ENCODE data around the gene CTBP1. TPM values are rescaled to one million over a fixed set of nuclear protein-coding genes. Genes with fewer than 3 reads are reported as not detected.

Gene CTBP1
- total RNA-seq, 1 donor from 2014 or later: 213 TPM

DNA sequence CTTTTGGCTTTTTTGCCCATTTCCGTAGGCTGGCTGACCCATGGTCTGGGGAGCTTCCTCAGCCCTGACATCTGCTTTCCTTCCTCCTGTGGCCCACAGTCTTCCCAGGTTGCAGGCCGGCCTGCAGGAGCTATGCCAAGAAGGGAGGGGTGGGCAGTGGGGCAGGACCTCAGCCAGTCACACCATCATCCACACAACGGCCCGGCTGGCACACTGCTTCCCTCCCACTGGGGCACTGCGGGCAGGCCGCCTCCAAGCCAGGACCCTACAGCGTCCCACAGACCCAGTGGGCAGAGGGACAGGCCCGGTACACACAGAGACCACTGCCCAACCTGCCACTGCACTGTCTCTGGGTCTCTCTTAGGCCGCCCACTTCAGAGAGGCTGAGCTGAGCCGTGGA, 38.0 kb downstream of the CTBP1 start:
- no peak for DNase-seq (ENCODE audit: low spot score)

- DNase-seq (ENCODE audit: low spot score): no peak
These were observed 38.6 kb downstream of the CTBP1 start for GRCh38 chr4:1210241-1210841.

DNA sequence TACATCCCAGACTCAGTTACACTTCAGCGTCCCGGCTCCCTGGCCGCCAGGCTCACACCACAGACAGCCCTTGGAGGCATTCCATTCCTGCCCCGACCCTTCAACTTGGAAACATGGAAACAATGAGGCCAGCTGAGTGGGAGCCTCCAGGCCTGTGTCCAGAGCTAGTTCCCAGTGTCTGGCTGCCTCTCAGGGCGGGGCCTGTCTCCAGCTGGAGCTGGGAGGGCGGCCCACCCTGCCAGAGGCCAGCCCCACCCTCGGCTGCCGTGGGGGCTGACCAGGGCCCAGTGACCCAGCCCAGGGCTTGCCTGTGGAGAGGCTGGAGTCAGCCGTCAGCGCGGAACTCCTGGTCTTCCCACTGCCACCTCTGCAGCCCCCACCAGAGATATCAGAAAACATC, 39.1 kb downstream of the CTBP1 start:
- peak; percentile 57 for DNase-seq (ENCODE audit: low spot score)

DNA sequence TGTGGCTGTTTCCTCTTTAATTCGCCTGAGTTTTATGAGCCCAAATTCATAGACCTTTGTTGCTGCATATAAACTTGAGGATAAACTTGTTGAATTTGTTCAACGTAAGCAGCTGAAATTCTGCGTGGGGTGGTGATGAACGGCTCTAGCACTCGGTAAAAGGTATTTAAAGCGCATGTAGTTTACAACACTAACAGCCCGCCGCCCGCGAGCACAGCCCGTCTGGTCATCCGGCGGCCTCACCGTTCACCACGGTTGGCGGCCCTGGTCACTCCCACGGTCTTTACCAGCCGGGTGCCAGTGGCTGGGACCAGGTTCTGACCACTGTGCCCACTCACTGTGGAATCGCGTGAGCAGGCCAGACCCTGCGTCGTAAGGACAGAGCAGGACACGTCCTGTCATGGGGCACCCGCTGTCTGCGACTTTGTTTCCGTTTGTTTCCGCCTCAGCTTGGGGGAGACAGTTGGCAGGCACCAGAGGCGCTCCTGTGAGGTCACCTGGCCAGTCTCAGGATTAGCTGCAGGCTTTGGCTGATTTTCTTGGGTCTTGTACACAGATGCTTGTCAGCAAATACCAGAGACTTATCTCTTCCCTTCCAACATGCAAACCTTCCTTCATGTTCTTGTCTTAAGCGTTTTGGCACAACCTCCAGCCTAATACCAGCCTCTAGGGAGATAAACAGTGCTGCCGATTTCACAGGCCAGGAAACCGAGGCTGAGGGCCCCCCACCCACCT, 39.8 kb downstream of the CTBP1 start:
- no peak for DNase-seq (ENCODE audit: low spot score)

GRCh38 chr4:1208266-1208961, 40.5 kb downstream of the CTBP1 start:
- no peak for DNase-seq (ENCODE audit: low spot score)

DNA sequence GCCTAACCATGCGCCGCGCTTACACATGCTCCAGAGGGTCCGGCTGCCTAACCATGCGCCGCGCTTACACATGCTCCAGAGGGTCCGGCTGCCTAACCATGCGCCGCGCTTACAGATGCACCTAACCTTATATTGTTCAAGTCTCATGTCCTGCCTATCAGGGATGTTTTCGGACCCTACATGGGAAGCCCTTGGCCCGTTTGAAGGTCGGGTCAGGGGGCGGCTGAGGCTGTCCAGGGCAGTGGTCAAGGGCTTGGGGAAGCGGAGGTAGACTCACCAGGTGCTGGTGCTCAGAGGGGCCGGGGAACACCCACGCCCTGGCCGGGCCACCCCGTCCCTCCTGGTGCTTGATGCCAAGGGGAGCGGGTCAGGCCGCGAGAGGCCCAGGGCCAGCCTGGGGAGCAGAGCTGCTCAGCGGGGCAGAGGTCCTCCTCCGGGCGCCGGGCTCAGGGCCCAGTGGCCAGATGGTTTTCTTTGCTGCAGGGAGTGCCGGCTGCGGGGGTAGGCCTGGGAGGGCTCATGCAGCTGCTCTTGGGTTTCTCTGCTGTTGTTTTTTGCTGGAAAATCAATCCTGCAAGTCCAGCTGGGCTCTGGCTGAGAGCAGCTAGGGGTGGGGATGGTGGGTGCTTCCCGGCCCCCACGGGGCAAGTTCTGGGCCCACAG, 41.2 kb downstream of the CTBP1 start:
- peak; percentile 65 for DNase-seq (ENCODE audit: low spot score)

DNA sequence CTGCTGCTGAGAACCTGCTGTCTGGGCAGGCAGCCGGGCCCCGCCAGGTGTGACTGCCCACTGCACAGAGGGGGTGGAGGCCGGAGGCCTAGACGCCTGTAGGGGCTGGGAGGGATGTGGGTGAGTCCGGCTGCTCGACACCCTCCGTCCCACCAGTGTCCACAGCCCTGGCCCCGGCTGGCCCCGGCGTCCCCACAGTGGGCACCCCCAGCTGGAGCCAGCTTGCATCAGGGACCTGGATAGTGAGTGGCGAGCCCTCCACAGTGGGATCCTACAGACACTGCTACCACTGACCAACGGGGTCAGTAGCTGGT, 41.8 kb downstream of the CTBP1 start:
- DNase-seq (ENCODE audit: low spot score): no peak

- no peak for DNase-seq (ENCODE audit: low spot score)
These were observed 42.4 kb downstream of the CTBP1 start for GRCh38 chr4:1206299-1207156.

- no peak for DNase-seq (ENCODE audit: low spot score)
These were observed 43.2 kb downstream of the CTBP1 start for GRCh38 chr4:1205586-1206298.

- DNase-seq (ENCODE audit: low spot score): no peak
These were observed 43.9 kb downstream of the CTBP1 start for GRCh38 chr4:1204828-1205585.

- no peak for DNase-seq (ENCODE audit: low spot score)
These were observed 44.6 kb downstream of the CTBP1 start for GRCh38 chr4:1204286-1204827.

DNA sequence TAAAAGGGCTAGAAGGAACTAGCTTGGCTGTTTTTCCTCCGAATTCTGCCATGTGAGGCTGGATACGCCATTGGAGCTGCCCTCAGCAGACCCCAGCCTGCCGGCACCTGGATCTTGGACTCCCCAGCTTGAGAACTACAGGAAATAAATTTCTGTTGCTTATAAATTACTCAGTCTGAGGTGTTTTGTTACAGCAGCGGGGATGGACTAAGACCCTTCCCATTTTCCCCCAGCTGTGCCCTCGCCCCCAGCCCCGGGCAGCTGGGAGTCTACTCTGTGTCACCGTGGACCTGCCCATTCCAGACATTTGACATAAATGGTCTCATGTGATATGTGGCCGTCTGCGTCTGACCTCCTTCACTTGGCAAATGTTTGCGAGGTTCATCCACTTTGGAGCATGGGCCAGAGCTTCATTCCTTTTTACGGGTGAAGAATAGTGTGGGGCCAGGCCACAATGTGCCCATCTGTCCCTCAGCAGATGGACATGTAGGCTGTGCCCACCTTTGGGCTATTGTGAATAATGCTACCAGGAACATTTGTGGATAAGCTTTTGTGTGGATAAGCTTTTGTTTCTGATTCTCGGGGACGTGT, 45.8 kb downstream of the CTBP1 start:
- peak; percentile 7 for DNase-seq (ENCODE audit: low spot score)

GRCh38 chr4:1202526-1203011, 46.4 kb downstream of the CTBP1 start:
- peak; percentile 8 for DNase-seq (ENCODE audit: low spot score)

DNA sequence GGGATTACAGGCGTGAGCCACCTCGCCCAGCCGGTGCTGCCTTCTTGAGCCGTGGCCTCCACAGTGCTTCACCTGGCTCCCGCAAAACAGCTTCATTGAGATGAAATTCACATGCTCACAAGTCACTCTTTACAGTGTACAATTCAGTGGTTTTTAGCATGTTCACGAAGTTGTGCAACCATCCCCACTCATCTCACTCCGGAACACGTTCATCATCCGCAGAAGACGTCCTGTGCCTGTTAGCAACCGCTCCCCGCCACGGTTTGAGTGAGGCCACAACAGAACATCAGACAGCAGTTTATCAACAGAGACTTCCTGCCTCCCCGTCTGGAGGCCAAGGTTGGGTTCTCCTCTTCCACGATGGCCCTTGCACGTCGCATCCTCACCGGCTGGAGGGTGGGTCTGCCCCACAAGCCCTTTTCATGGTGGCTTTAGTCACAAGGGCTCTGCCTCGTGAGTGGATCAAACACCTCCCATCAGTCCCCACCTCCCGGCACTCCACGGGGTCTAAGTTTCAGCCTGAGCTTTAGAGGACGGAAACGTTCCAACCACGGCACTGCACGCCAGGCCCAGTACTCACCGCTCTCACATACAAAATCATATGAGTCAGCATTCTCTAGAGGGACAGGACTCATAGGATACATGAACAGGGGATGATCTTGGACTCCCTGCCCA, 46.9 kb downstream of the CTBP1 start:
- peak; percentile 71 for DNase-seq (ENCODE audit: low spot score)

- DNase-seq (ENCODE audit: low spot score): peak; percentile 78
These were observed 48.4 kb downstream of the CTBP1 start for GRCh38 chr4:1200425-1201035.

- DNase-seq (ENCODE audit: low spot score): peak; percentile 9
These were observed 49.2 kb downstream of the CTBP1 start for GRCh38 chr4:1199556-1200331.

DNA sequence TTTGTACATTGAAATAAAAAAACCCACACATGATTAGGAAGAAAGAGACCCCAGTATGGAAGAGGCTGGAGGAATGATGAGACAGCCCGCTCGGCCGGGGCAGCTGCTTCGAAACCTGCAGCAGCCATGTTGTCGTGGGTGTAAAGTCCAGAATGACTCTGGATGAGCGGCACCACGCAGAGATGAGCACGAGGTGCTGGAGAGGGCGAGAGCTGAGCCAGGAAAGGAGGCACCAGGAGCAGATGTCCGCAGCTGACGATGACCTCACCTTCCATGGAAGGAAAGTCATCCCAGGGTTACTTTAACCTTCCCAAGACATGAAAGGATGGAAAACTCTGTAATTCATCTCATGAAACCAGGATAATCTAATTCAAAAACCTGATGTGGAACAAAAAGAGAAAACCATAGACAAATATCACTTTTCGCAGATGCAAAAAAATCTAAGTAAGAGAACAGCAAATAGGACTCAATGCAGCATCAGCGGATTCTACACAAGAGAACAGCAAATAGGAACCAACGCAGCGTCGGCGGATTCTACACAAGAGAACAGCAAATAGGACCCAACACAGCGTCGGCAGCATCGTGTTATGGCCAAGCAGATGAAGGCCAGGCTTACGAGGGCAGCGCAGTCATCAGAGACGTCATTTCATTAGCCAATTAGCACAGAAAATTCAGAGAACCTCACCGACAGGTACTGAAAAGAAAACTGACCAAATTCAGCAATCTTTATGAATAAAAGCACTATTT, 50.7 kb downstream of the CTBP1 start:
- DNase-seq (ENCODE audit: low spot score): peak; percentile 8

Data from mucosa of gallbladder (tissue), 1 donor.